Neural progenitor cell (in vitro differentiated cells): ENCODE results near the gene LRIT1.

Experiments used
- CTCF ChIP-seq: fragments of 200-600 bp; sonication (generic); IDR thresholded peaks from 2 replicates; pipeline ENCODE4 v1.5.1; 2017; ENCODE audit warnings: antibody characterized with exemption, mild to moderate bottlenecking
- EZH2 ChIP-seq: fragments of 200-600 bp; sonication (generic); IDR thresholded peaks from 2 replicates; pipeline ENCODE4 v1.6.1; 2017; ENCODE audit warnings: antibody characterized with exemption, mild to moderate bottlenecking, moderate library complexity

GRCh38 chr10:84197643-84198042 is 43.7 kb downstream of the LRIT1 start:
- TF ChIP-seq CTCF (no peak), EZH2 (no peak)
